Panc1 (cell line): ENCODE data around the gene KRT34. TPM values are rescaled to one million over a fixed set of nuclear protein-coding genes. Genes with fewer than 3 reads are reported as not detected.

Experiments
- ATAC-seq: fragments of 200-7000 bp; cut with Tn5 transposase; 2 replicates; pipeline ENCODE4 v1.9.1; 2020; ENCODE audit warnings: mild to moderate bottlenecking, moderate library complexity
- BruUV-seq: library from RNA; stranded (reverse); fragments of 400-500 nt; replicated peaks from 2 replicates; lab custom pipeline; 2021; lab: Mats Ljungman, UMichigan
- CTCF ChIA-PET: fragments of 300-600 bp; sonication (Branson Sonifier 250); formaldehyde crosslinking; loops from one replicate; lab custom pipeline; 2022; ENCODE audit warnings: antibody characterized with exemption; lab: Charles Lee
- POLR2A ChIA-PET: fragments of 300-600 bp; sonication (Branson Sonifier 250); formaldehyde crosslinking; loops from one replicate; lab custom pipeline; 2022; ENCODE audit warnings: antibody characterized with exemption; lab: Charles Lee
- DNase-seq: peaks from one replicate; pipeline ENCODE4 v3.0.0-alpha.2; 2010; ENCODE audit warnings: low read depth, low spot score
- H3K27ac ChIP-seq: 2 replicates; pipeline ENCODE4 v1.5.1; 2011; ENCODE audit warnings: mild to moderate bottlenecking, low read length, inconsistent platforms
- H3K27me3 ChIP-seq: fragments of 200-500 bp; sonication (Bioruptor generic); 2 replicates; pipeline ENCODE4 v1.6.0; 2014; ENCODE audit warnings: low read length, inconsistent platforms; ENCODE audit not compliant: control insufficient read depth, insufficient read depth
- H3K36me3 ChIP-seq: fragments of 200-500 bp; sonication (Bioruptor generic); 2 replicates; pipeline ENCODE4 v1.5.1; 2014; ENCODE audit warnings: inconsistent platforms, mild to moderate bottlenecking, low read length, moderate library complexity; ENCODE audit not compliant: control insufficient read depth, insufficient read depth
- H3K4me1 ChIP-seq: 2 replicates; pipeline ENCODE4 v1.5.1; 2011; ENCODE audit warnings: inconsistent platforms, mild to moderate bottlenecking, low read length, moderate library complexity; ENCODE audit not compliant: control insufficient read depth, insufficient read depth
- H3K4me3 ChIP-seq, 2 experiments: 2 replicates each; pipeline ENCODE4 v1.5.1; 2011 to 2012; ENCODE audit warnings: low read depth in 2 of 2, low read length in 2 of 2, mild to moderate bottlenecking in 2 of 2, inconsistent platforms in 1 of 2, moderate library complexity in 1 of 2
- H3K9me3 ChIP-seq: fragments of 200-500 bp; sonication (Bioruptor generic); 2 replicates; pipeline ENCODE4 v1.5.1; 2014; ENCODE audit warnings: low read depth, mild to moderate bottlenecking, inconsistent platforms, low read length, moderate library complexity; ENCODE audit not compliant: control insufficient read depth, insufficient read depth
- CTCF ChIP-seq: fragments of 450-650 bp; IDR thresholded peaks from 2 replicates; pipeline ENCODE4 v1.5.1; 2017; ENCODE audit warnings: mild to moderate bottlenecking
- POLR2AphosphoS5 ChIP-seq: IDR thresholded peaks from 2 replicates; pipeline ENCODE4 v1.6.1; 2012; ENCODE audit warnings: mild to moderate bottlenecking, low read depth, low read length, moderate library complexity
- REST ChIP-seq, 2 experiments: IDR thresholded peaks; 2 replicates each; pipeline ENCODE4 v1.6.1; 2011 to 2012; ENCODE audit warnings: low read depth in 2 of 2, control low read depth in 1 of 2, low read length in 1 of 2, mild to moderate bottlenecking in 1 of 2, moderate library complexity in 1 of 2; ENCODE audit not compliant: insufficient read depth in 1 of 2
- SIN3A ChIP-seq: IDR thresholded peaks from 2 replicates; pipeline ENCODE4 v1.6.1; 2012; ENCODE audit warnings: low read depth, mild to moderate bottlenecking, low read length, moderate library complexity, borderline replicate concordance; ENCODE audit not compliant: insufficient read depth
- TCF7L2 ChIP-seq: IDR thresholded peaks from 2 replicates; pipeline ENCODE4 v1.6.1; 2011; ENCODE audit warnings: mild to moderate bottlenecking, low read depth, low read length, inconsistent platforms
- in situ Hi-C: cut with HindIII; loops from 2 replicates; pipeline ENCODE4 v1.10.0; 2016; ENCODE audit warnings: low sequenced_read_pairs, low pct_unique_long_range_greater_than_20kb
- intact Hi-C: fragments of 100-400 bp; cut with micrococcal nuclease; formaldehyde crosslinking; loops from one replicate; pipeline ENCODE4 v1.10.0; 2022; ENCODE audit not compliant: unreplicated experiment
- total RNA-seq: library from RNA; stranded (reverse); gene quantifications from one replicate; pipeline ENCODE4 v1.2.1, GENCODE V29; 2021; ENCODE audit not compliant: unreplicated experiment

Gene KRT34
- total RNA-seq, 1 experiment from 2014 or later, result not detected

- Histone ChIP-seq H3K4me3 (no peak overlapping the region), H3K36me3 (no peaks in the 10 kb centered on the region), H3K4me1 (0 out of 2 replicates have a peak, but pooled peaks cover 3% of the 10 kb centered on the region), H3K27me3 (no peaks in the 10 kb centered on the region), H3K9me3 (no peaks in the 10 kb centered on the region), H3K27ac (no peak overlapping the region)
- DNase-seq, result no peak
- TF ChIP-seq SIN3A, result no peak
- intact Hi-C loops (no loop called here), in situ Hi-C loops (no loop called here)
- ATAC-seq, result no peak
- no TSS peak for BruUV-seq
- POLR2A ChIA-PET, result no interaction called here
- CTCF ChIA-PET, result no interaction called here
These were observed 39.5 kb upstream of the KRT34 start for GRCh38 chr17:41421617-41422016.

GRCh38 chr17:41421116-41421515 lies 39.0 kb upstream of the KRT34 start:
- intact Hi-C loops (no loop called here), in situ Hi-C loops (no loop called here)
- ChIA-PET POLR2A (interaction anchor here (0.6 kb wide), 1 partner anchor 26 kb away, joined by 11 read pairs; no protein-coding TSS in a partner anchor), CTCF (no interaction called here)
- BruUV-seq, result no TSS peak
- Histone ChIP-seq H3K36me3 (no peaks in the 10 kb centered on the region), H3K27ac (no peak overlapping the region), H3K27me3 (no peaks in the 10 kb centered on the region), H3K4me1 (peaks cover 5% of the 10 kb centered on the region; the same call in 1 of the 2 replicates), H3K9me3 (no peaks in the 10 kb centered on the region), H3K4me3 (no peak overlapping the region)
- DNase-seq, result no peak
- no peak for ATAC-seq
- TF ChIP-seq POLR2AphosphoS5, result no peak
- no peak for TF ChIP-seq REST (IDR thresholded peaks at IDR 0.05; ENCODE audit: insufficient read depth in 1 of 2, low read depth in 2 of 2, low read length in 1 of 2)
- no peak for TF ChIP-seq TCF7L2
- TF ChIP-seq CTCF, result no peak
- TF ChIP-seq SIN3A, result no peak

GRCh38 chr17:41420134-41420533 lies 38.0 kb upstream of the KRT34 start:
- Histone ChIP-seq H3K27me3 (no peaks in the 10 kb centered on the region), H3K9me3 (no peaks in the 10 kb centered on the region), H3K27ac (peak overlapping the region; percentile 19; the same call in 1 of the 2 replicates), H3K36me3 (no peaks in the 10 kb centered on the region), H3K4me1 (peaks cover 12% of the 10 kb centered on the region; the same call in 1 of the 2 replicates), H3K4me3 (no peak overlapping the region)
- ChIA-PET CTCF (no interaction called here), POLR2A (no interaction called here)
- ATAC-seq, result no peak
- no peak for DNase-seq
- no TSS peak for BruUV-seq
- TF ChIP-seq CTCF (no peak), SIN3A (no peak), REST (IDR thresholded peaks at IDR 0.05; ENCODE audit: insufficient read depth in 1 of 2, low read depth in 2 of 2, low read length in 1 of 2) (no peak), POLR2AphosphoS5 (no peak), TCF7L2 (no peak)
- intact Hi-C loops, result no loop called here
- in situ Hi-C loops, result no loop called here
